Adrenal gland (tissue), 5 donors: ENCODE measurements around the gene DLG2.

ENCODE experiments used
- CTCF ChIP-seq, 6 experiments: fragments of 450-650 bp in 4 of 6; fragments of 200-600 bp in 2 of 6; sonication (generic) in 1 of 6; IDR thresholded peaks; 1 replicate in 5 of 6; 2 replicates in 1 of 6; pipeline versions ENCODE4 v1.5.1 to v1.8.0; 2016 to 2021; ENCODE audit warnings: antibody characterized with exemption in 6 of 6, mild to moderate bottlenecking in 2 of 6, moderate library complexity in 1 of 6
- POLR2A ChIP-seq, 2 donors: fragments of 450-650 bp; IDR thresholded peaks; one replicate each; pipeline ENCODE4 v1.6.1; 2017; ENCODE audit warnings: antibody characterized with exemption in 2 of 2, mild to moderate bottlenecking in 2 of 2, moderate library complexity in 1 of 2
- donor health status: DM: no; HTN: no; CAD: no.

GRCh38 chr11:83528877-83529276 lies 2098.3 kb downstream of the DLG2 start:
- no peak for TF ChIP-seq CTCF (IDR thresholded peaks at IDR 0.05)
- no peak for TF ChIP-seq POLR2A (IDR thresholded peaks at IDR 0.05)
